GM21381 (cell line): ENCODE data around the gene WFIKKN2.

Experiments
- ATAC-seq: cut with Tn5 transposase; IDR thresholded peaks from one replicate; pipeline ENCODE4 v1.9.1; 2021; ENCODE audit warnings: mild to moderate bottlenecking, moderate library complexity; ENCODE audit not compliant: unreplicated experiment

WFIKKN2 gene

DNA sequence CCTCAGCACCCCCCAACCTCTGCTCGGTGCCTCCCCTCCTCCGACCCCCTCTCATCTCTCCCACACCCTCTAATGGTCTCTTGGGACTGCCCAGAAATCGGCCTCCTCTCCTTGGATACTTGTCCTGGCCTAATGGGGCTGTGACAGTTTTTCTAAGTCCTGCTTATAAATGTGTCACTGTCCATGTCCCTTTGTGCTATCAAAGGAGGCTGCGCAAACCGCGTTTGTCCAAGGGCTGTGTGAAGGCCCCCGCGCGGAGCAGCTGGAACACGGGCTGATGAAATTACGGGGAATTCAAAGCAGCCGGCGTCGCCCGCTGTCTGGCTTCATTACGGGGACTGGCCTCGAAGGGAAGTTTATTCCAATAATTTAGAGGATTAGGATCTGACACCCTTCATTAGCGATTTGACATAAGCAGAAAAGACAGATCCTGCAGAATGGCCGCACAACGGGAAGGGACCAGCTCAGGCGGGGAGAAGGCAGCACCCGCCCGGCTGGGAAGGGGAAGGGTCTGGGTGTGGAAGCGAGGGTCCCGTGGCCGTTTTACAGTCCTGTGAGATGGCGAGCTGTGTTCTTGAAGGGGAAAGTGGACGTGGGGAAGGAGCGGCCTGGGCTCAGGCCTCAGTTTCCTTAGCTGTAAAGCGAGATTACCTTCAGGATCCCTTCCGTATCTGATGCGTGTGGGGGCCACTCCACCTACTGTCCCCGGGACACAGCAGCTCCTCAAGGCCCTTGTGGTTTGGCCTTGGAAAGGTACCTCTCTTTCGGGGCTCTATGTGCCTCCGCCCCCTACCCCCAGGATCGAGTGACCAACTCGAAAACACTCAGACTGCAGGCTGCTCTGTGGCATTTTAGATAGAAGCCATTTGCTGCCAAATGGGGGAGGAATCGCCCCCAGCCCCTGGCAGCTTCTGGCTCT lies 1.6 kb upstream of the WFIKKN2 start:
- no peak for ATAC-seq

DNA sequence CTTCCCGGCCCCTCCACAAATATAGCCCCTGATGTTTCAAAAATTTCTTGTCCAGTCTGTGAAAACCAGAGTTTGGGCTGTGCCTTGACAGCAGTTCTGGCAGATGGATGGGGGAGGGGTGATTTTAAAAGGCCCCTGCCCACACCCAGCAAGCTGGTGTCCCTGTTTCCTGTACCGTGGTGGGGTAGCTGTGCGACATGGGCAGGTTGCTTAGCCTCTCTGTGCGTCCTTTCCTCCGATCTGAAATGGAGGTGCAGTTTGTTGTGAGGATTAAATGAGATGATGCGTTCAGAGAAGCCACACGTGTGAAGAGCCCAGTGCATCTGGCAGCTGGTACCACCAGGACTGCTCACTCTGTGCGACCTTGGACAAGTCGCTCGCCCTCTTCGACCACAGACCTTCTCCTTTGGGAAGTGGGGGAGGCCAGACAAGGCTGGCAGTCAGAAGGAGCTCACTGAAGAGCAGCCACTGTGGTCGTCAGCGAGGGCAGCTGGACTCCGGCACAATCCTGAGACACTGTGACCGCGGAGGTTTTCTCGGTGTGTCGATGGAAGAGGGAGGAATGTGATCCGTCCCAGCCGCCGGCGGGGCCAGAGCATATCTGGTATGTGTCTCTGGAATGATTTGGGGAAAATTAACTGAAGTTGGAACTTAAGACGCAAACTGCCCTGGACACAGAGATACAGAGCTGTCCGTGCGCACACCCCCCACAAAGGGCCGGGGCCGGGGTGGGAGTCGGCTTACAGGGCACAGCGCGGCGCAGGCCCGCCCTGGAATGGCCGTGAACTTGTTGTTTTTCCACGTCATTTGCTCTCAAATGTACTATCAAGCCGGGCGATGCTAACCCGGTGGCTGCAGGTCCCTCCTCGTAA lies 721 bp upstream of the WFIKKN2 start:
- ATAC-seq, result no peak

DNA sequence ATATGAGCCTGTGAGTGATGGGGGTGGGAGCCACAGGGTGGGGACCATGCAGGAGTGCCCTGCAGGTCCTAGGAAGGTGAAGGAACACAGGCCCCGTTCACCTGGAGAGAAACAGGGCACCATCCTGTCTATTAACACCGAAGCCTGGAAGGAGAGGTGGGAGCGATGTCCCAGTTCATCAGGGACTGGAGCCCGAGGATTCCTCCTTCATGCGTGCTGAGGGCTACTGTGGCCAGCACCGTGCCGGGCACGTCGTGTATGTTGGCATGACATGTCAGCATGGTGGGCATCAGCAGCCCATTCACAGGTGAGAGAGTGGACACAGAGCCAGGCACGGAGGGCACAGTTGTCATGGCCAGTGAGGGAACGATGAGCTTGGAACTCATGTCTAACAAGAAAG lies 1.4 kb downstream of the WFIKKN2 start:
- ATAC-seq, result no peak

DNA sequence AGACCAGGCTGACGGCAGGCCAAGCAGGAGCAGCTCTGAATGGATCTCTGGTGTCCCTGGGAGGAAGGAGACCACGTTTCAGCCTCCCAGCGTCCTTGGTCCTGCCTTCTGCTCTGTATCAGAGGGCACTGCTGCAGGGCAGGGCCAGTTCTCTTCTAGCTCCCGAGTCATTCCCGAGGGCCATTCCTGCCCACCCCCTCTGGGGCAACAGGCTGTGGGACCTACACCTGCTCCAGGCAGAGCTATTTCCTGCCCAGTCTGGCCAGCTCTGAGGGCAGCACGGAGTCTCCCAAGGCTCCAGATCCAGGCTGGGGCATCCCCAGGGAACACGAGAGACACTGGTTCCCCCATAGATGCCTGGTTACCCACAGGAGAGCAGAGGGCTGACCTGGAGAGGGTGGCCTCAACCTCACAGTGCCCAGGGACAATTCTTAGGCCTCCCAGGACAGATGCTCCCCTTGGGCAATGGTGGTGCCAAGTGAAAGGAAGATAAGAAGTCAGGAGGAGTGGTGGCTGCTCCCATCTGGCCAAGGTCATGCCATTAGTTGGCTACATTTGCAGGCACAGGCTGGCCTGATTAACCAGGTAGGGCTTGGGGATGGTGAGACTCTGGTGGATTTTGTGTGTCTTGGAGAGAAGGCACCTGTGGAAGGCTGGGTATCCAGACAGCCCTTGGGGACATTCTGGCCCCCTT lies 2.0 kb downstream of the WFIKKN2 start:
- ATAC-seq, result no peak

- no peak for ATAC-seq
Measured at GRCh38 chr17:50837980-50838954, 2.9 kb downstream of the WFIKKN2 start.

DNA sequence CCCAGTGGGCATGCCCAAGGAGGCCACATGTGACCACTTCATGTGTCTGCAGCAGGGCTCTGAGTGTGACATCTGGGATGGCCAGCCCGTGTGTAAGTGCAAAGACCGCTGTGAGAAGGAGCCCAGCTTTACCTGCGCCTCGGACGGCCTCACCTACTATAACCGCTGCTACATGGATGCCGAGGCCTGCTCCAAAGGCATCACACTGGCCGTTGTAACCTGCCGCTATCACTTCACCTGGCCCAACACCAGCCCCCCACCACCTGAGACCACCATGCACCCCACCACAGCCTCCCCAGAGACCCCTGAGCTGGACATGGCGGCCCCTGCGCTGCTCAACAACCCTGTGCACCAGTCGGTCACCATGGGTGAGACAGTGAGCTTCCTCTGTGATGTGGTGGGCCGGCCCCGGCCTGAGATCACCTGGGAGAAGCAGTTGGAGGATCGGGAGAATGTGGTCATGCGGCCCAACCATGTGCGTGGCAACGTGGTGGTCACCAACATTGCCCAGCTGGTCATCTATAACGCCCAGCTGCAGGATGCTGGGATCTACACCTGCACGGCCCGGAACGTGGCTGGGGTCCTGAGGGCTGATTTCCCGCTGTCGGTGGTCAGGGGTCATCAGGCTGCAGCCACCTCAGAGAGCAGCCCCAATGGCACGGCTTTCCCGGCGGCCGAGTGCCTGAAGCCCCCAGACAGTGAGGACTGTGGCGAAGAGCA lies 4.4 kb downstream of the WFIKKN2 start:
- no peak for ATAC-seq

DNA sequence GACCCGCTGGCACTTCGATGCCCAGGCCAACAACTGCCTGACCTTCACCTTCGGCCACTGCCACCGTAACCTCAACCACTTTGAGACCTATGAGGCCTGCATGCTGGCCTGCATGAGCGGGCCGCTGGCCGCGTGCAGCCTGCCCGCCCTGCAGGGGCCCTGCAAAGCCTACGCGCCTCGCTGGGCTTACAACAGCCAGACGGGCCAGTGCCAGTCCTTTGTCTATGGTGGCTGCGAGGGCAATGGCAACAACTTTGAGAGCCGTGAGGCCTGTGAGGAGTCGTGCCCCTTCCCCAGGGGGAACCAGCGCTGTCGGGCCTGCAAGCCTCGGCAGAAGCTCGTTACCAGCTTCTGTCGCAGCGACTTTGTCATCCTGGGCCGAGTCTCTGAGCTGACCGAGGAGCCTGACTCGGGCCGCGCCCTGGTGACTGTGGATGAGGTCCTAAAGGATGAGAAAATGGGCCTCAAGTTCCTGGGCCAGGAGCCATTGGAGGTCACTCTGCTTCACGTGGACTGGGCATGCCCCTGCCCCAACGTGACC lies 5.0 kb downstream of the WFIKKN2 start:
- ATAC-seq, result no peak

GRCh38 chr17:50841277-50841948 lies 6.0 kb downstream of the WFIKKN2 start:
- ATAC-seq, result no peak

DNA sequence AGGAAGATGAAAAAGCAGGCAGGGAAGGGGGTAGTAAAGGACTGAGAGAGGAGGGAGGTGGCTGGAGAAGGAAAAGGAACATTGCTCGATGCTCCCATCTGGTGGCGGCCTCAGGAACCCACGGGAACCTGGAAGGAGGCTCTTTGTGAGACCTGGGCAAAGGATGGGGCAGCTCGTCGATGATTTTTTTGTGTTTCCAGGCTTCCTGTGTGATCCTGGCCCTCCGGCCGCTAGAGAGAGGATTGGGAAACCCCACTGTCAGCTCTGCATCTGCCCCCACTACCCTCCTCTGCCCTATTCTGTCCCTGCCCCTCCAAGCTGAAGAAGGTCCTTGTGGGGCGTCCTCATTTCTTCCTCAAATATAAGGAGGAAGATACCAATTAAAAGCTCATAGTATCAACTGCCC lies 6.6 kb downstream of the WFIKKN2 start:
- ATAC-seq, result no peak

- ATAC-seq, result no peak
Measured at GRCh38 chr17:50842506-50843149, 7.2 kb downstream of the WFIKKN2 start.

- no peak for ATAC-seq
Measured at GRCh38 chr17:50843150-50843905, 7.9 kb downstream of the WFIKKN2 start.

DNA sequence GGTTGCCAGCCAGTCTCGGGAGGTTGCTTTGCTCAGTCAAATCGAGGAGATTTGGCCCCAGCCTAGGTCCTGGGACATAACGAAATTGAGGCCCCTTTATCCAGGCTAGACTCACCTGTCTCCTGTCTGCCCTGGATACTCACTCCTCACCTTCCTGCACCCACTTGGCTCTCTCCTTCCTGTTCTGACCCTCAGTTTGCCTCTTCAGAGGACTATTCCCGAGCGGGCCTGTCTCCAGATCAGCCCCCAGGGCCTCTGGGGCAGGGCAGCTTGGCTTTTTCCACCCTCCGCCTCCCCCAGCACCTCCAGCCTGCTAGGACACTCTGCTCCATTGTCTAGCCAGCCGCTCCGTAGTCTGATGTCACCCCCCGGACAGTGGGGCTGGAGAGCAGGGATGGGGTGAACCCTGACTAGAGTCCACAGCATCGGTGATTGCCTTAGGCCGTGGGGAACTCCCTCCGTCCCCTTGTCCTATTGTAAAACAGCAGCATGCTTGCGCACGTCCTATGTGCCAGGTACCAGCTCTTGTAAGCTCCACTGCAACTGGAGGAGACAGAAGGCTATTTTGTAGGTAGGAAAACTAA lies 8.8 kb downstream of the WFIKKN2 start:
- no peak for ATAC-seq

- ATAC-seq, result no peak
Measured at GRCh38 chr17:50845240-50846147, 10.1 kb downstream of the WFIKKN2 start.

- no peak for ATAC-seq
Measured at GRCh38 chr17:50847566-50847965, 12.2 kb downstream of the WFIKKN2 start.

DNA sequence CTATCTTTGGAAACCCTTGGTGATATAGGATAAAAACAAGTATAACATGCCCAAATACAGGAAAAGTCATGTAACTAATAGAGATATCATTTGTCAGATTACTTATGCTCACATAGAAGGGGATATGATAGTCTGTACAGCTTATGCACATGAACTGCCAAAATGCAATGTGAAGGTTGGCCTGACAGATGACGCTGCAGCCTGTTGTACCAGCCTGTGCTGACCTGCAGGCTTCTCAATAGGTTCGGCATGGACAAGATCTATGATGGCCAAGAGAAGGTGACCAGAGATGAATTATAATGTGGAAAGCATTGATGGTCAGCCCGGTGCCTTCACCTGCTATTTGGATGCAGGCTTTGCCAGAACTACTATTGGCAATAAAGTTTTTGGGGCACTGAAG lies 12.7 kb downstream of the WFIKKN2 start:
- no peak for ATAC-seq

- no peak for ATAC-seq
Measured at GRCh38 chr17:50848711-50849110, 13.3 kb downstream of the WFIKKN2 start.
